K562 (cell line): ENCODE data around the gene FMOD. TPM values are rescaled to one million over a fixed set of nuclear protein-coding genes. Genes with fewer than 3 reads are reported as not detected.

Experiments used
- BHLHE40 ChIP-seq: IDR thresholded peaks from 2 replicates; pipeline ENCODE4 v1.6.1; 2011; ENCODE audit warnings: low read length, improper control_type of control experiment
- BRD9 ChIP-seq: fragments of 450-650 bp; IDR thresholded peaks from 2 replicates; pipeline ENCODE4 v1.6.1; 2018; ENCODE audit warnings: low read depth; ENCODE audit not compliant: partially characterized antibody
- CHD1 ChIP-seq: fragments of 200-600 bp; sonication (generic); IDR thresholded peaks from one replicate; pipeline ENCODE4 v1.6.1; 2012; ENCODE audit warnings: mild to moderate bottlenecking, moderate library complexity, low read length, inconsistent platforms
- CSDE1 ChIP-seq, 2 experiments: fragments of 450-650 bp; IDR thresholded peaks; 2 replicates each; pipeline ENCODE4 v1.6.1; 2016; ENCODE audit warnings: mild to moderate bottlenecking in 1 of 2
- CXXC5 ChIP-seq: fragments of 250-450 bp; sonication (Bioruptor Pico); IDR thresholded peaks from 2 replicates; pipeline ENCODE4 v1.8.0; 2022; ENCODE audit warnings: inconsistent platforms, mild to moderate bottlenecking, moderate library complexity
- FOXA3 ChIP-seq, 2 experiments: fragments of 450-650 bp in 1 of 2; sonication (generic) in 1 of 2; formaldehyde crosslinking; IDR thresholded peaks in 1 of 2; conservative IDR thresholded peaks in 1 of 2; 2 replicates each; pipeline versions ENCODE4 v1.4.0 to v1.8.0; 2020 to 2022; ENCODE audit warnings: mild to moderate bottlenecking in 2 of 2, missing genetic modification reagents in 1 of 2
- FOXJ2 ChIP-seq: fragments of 200-800 bp; sonication (Bioruptor generic); IDR thresholded peaks from 2 replicates; pipeline ENCODE4 v1.6.1; 2016; ENCODE audit warnings: missing genetic modification characterization, missing compliant biosample characterization
- HDAC1 ChIP-seq, 2 experiments: fragments of 450-650 bp; IDR thresholded peaks; 2 replicates each; pipeline ENCODE4 v1.6.1; 2016 to 2017; ENCODE audit warnings: inconsistent platforms in 1 of 2, mild to moderate bottlenecking in 1 of 2, moderate library complexity in 1 of 2
- JUNB ChIP-seq: fragments of 450-650 bp; formaldehyde crosslinking; conservative IDR thresholded peaks from 2 replicates; pipeline ENCODE4 v1.4.0; 2020; ENCODE audit warnings: mild to moderate bottlenecking
- KLF1 ChIP-seq: fragments of 450-650 bp; IDR thresholded peaks from 2 replicates; pipeline ENCODE4 v1.6.1; 2016; ENCODE audit warnings: missing genetic modification characterization, missing compliant biosample characterization
- KLF16 ChIP-seq: IDR thresholded peaks from 2 replicates; pipeline ENCODE4 v1.6.1; 2016; ENCODE audit warnings: antibody characterized with exemption
- LARP7 ChIP-seq: fragments of 450-650 bp; IDR thresholded peaks from 2 replicates; pipeline ENCODE4 v1.6.1; 2016
- PHB ChIP-seq: fragments of 250-450 bp; sonication (Bioruptor Pico); IDR thresholded peaks from 2 replicates; pipeline ENCODE4 v1.5.0; 2021
- SAFB ChIP-seq: fragments of 200-400 bp; formaldehyde crosslinking; IDR thresholded peaks from 2 replicates; pipeline ENCODE4 v1.6.1; 2017; ENCODE audit warnings: low read depth, low read length, borderline replicate concordance
- SMARCA5 ChIP-seq: fragments of 450-650 bp; IDR thresholded peaks from 2 replicates; pipeline ENCODE4 v1.6.1; 2016
- ZFX ChIP-seq: sonication (generic); formaldehyde crosslinking; IDR thresholded peaks from 2 replicates; pipeline ENCODE4 v1.8.0; 2022; ENCODE audit warnings: mild to moderate bottlenecking, missing genetic modification reagents, moderate library complexity
- ZNF354B ChIP-seq: fragments of 250-450 bp; sonication (Bioruptor Pico); IDR thresholded peaks from 2 replicates; pipeline ENCODE4 v1.4.0; 2020
- ZNF41 ChIP-seq: fragments of 250-450 bp; sonication (Bioruptor Pico); conservative IDR thresholded peaks from 2 replicates; pipeline ENCODE4 v1.4.0; 2020; ENCODE audit warnings: mild to moderate bottlenecking
- ZNF707 ChIP-seq: fragments of 250-450 bp; sonication (Bioruptor Pico); conservative IDR thresholded peaks from 2 replicates; pipeline ENCODE4 v1.8.0; 2022; ENCODE audit warnings: inconsistent platforms, mild to moderate bottlenecking, moderate library complexity
- ZNF780A ChIP-seq: fragments of 250-450 bp; sonication (Bioruptor Pico); IDR thresholded peaks from 2 replicates; pipeline ENCODE4 v1.5.0; 2021; ENCODE audit warnings: mild to moderate bottlenecking
- polyA plus RNA-seq, 8 experiments: library from polyadenylated mRNA; depleted of rRNA in 4 of 8; stranded (reverse) in 5 of 8; unstranded in 3 of 8; fragments of >200 nt; fragmentation: Nextera tagmentation in 2 of 8; fragmentation: Illumina TruSeq in 1 of 8; extraction: Ambion mirVana in 2 of 8; extraction: Trizol in 1 of 8; gene quantifications; 2 replicates each; pipeline versions ENCODE4 v1.2.1 to v1.2.3, GENCODE V29; 2011 to 2014; ENCODE audit warnings: inconsistent platforms in 1 of 8, missing spikeins in 1 of 8
- total RNA-seq, 7 experiments: library from RNA; depleted of rRNA in 6 of 7; stranded (reverse); fragments of >200 nt in 6 of 7; fragmentation: Illumina TruSeq in 2 of 7; extraction: Trizol in 2 of 7; gene quantifications; 2 replicates each; pipeline versions ENCODE4 v1.2.1 to v1.2.3, GENCODE V29; 2011 to 2021; ENCODE audit warnings: low replicate concordance in 1 of 7
- TF ChIP-seq, protein P1 (sequence below): fragments of 450-650 bp; IDR thresholded peaks from 2 replicates; pipeline ENCODE4 v1.6.1; 2014; ENCODE audit warnings: low read depth, mild to moderate bottlenecking, moderate library complexity, borderline replicate concordance
- TF ChIP-seq, protein P2 (sequence below): fragments of 450-650 bp; formaldehyde crosslinking; IDR thresholded peaks from 2 replicates; pipeline ENCODE4 v1.4.0; 2020; ENCODE audit warnings: mild to moderate bottlenecking, moderate library complexity
- TF ChIP-seq, protein P3 (sequence below): fragments of 450-650 bp; IDR thresholded peaks from 2 replicates; pipeline ENCODE4 v1.6.1; 2017; ENCODE audit warnings: antibody characterized with exemption

Gene FMOD
- total and polyA plus RNA-seq, 9 of the 15 experiments (the other 6 are each of a cell fraction or from before 2014, with no cell fraction given): 0.03 to 0.13 (median 0.03) TPM; not detected in 6

DNA sequence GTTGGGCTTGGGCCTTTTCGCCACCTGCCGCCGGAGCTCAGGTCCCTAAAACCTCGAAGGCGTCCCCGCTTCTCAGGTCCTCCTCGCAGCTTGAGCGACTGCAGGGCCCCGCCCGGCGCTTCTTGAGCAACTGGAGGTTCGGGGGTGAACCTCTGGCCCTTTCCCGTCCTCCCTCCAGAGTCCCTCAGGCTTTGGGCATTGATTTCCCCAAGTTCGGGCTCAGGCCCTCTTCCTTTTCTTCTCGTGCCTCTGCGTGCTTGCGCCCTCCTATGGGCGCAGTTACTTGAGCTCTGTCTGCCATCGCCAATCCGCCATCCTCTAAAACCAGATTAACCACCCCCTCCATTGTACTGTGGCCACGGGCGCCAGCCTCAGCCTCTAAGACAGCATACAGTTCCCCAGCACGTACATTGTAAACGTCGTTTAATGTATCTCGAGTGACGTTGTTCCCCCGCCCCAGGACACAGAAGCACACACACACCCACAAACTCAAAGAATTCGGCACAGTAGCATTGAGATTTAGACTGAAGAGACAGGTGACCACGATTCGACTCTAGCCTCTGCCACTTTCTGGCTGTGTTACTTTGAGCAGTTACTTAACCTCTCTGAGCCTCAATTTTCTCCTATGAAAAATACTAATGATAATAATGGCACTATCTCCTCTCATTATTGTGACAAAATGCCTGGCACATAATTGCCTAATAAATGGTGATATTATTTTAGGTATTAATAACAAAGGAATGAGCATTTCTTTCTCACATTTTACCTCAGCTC, 23.1 kb downstream of the FMOD start (continued):
- TF ChIP-seq PHB (no peak), CXXC5 (peak; percentile 63; the same call in 1 of the 2 replicates), FOXJ2 (no peak), CHD1 (no peak), FOXA3 (CRISPR knock-in tag; conservative IDR thresholded peaks at IDR 0.05 in 1 of 2, IDR thresholded peaks at IDR 0.05 in 1 of 2) (0 out of 4 replicates have a peak, but pooled peaks of 1 of the 2 experiments have one; percentile 29), ZNF780A (CRISPR knock-in tag) (no peak), ZNF707 (CRISPR knock-in tag) (no peak), LARP7 (no peak), CSDE1 (IDR thresholded peaks at IDR 0.05) (0 out of 4 replicates have a peak, but pooled peaks of 1 of the 2 experiments have one; percentile 23), KLF1 (no peak), JUNB (CRISPR knock-in tag) (no peak), KLF16 (0 out of 2 replicates have a peak, but pooled peaks have one; percentile 18), ZFX (peak; percentile 94), BRD9 (peak; percentile 39), HDAC1 (IDR thresholded peaks at IDR 0.05) (peak in 1 of 2 experiments; percentile 61; a peak in 2 of 4 replicates), ZNF41 (no peak), SMARCA5 (peak; percentile 86; the same call in 1 of the 2 replicates), ZNF354B (CRISPR knock-in tag) (no peak), BHLHE40 (peak; percentile 57), SAFB (no peak)
- TF ChIP-seq, protein P1, sequence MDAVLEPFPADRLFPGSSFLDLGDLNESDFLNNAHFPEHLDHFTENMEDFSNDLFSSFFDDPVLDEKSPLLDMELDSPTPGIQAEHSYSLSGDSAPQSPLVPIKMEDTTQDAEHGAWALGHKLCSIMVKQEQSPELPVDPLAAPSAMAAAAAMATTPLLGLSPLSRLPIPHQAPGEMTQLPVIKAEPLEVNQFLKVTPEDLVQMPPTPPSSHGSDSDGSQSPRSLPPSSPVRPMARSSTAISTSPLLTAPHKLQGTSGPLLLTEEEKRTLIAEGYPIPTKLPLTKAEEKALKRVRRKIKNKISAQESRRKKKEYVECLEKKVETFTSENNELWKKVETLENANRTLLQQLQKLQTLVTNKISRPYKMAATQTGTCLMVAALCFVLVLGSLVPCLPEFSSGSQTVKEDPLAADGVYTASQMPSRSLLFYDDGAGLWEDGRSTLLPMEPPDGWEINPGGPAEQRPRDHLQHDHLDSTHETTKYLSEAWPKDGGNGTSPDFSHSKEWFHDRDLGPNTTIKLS: peak; percentile 33; the same call in 1 of the 2 replicates
- TF ChIP-seq, protein P2, sequence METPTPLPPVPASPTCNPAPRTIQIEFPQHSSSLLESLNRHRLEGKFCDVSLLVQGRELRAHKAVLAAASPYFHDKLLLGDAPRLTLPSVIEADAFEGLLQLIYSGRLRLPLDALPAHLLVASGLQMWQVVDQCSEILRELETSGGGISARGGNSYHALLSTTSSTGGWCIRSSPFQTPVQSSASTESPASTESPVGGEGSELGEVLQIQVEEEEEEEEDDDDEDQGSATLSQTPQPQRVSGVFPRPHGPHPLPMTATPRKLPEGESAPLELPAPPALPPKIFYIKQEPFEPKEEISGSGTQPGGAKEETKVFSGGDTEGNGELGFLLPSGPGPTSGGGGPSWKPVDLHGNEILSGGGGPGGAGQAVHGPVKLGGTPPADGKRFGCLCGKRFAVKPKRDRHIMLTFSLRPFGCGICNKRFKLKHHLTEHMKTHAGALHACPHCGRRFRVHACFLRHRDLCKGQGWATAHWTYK (CRISPR knock-in tag): no peak
- TF ChIP-seq, protein P3, sequence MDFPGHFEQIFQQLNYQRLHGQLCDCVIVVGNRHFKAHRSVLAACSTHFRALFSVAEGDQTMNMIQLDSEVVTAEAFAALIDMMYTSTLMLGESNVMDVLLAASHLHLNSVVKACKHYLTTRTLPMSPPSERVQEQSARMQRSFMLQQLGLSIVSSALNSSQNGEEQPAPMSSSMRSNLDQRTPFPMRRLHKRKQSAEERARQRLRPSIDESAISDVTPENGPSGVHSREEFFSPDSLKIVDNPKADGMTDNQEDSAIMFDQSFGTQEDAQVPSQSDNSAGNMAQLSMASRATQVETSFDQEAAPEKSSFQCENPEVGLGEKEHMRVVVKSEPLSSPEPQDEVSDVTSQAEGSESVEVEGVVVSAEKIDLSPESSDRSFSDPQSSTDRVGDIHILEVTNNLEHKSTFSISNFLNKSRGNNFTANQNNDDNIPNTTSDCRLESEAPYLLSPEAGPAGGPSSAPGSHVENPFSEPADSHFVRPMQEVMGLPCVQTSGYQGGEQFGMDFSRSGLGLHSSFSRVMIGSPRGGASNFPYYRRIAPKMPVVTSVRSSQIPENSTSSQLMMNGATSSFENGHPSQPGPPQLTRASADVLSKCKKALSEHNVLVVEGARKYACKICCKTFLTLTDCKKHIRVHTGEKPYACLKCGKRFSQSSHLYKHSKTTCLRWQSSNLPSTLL: no peak
